Measurements from ENCODE around the gene DISC1.

DISC1 gene

DNA sequence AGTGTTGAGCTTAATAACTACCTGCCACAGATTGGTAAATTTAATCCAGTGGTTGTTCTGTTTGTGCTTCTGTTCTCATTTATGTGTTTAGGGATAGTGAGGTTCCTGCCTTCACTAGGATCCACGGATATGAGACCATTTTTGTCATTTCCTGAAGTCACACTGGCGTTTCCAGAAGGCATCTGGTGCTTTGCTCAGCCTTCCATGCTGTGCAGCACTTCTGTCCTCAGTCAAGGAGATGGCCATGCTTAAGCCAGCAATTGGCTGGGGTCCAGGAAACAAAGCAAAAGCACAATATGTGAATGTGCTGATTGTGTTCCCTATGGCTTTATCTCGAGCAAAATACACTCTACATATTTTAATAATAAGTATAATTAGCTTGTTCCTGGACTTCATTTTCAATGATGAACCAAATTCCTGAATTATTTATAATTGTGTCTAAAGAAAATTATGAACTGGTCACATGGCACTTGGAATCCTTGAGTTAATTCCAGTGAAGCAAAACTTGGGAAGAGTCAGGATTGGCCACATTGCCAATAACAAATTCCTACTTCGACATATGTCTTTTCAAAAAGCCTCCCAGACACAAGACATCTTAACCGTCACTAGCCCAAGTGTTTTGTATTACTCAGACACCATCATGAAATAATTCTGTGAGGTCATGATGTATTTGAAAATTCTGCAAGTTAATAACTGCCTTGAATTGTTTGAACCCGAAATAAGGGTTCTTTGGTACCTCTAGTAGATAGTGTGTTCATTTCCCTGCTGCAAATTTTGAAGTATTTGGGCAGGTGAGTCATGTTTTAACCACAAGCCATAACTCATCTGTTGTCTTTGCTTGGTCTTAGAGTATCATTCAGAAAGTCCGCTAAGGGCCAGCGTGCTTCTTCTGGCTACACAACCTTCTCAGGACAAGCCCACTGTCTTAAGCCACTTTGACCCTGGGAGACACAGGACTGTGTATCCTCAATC lies 412.4 kb downstream of the DISC1 start:
- DNase-seq (ENCODE audit: low read depth in 2 of 2): no peak

DNA sequence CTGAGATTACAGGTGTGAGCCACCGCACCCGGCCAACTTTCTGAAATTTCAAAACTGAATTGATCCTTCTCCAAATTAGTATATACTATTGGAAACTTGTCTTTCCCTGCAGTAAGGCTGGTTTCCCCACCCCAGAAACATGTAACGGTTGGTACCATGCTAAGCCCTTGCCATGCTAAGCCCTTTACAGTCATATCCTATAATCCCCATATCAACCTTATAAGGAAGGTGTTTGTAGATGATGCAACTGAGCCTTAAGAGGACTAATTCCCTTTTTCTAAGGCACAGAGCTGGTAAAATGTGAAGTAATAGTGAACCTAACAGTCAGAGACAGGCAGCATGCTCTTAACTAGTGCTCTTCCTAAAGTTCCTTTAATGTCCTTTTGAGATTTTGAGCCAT lies 413.7 kb downstream of the DISC1 start:
- no peak for DNase-seq (ENCODE audit: low read depth in 2 of 2)

DNA sequence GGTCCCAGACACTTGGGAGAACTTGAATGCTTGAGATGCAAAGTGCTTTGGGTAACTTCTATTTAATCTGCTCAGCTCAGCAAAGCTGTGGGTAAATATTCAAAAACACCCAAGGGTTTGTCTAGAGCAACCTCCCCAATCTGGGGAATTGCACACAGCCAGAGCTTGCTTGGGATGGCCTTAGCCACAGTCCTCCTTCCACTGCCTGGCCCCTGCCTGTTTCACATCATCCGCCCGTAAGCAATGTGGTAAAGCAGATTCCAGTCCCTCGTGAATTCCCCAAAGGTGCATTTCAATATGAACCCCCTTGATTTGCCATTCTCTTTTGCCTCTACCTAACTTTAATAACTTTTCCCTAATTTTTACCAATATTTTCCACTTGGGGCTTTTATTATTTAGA lies 418.1 kb downstream of the DISC1 start:
- no peak for DNase-seq (ENCODE audit: low read depth in 2 of 2)

DNA sequence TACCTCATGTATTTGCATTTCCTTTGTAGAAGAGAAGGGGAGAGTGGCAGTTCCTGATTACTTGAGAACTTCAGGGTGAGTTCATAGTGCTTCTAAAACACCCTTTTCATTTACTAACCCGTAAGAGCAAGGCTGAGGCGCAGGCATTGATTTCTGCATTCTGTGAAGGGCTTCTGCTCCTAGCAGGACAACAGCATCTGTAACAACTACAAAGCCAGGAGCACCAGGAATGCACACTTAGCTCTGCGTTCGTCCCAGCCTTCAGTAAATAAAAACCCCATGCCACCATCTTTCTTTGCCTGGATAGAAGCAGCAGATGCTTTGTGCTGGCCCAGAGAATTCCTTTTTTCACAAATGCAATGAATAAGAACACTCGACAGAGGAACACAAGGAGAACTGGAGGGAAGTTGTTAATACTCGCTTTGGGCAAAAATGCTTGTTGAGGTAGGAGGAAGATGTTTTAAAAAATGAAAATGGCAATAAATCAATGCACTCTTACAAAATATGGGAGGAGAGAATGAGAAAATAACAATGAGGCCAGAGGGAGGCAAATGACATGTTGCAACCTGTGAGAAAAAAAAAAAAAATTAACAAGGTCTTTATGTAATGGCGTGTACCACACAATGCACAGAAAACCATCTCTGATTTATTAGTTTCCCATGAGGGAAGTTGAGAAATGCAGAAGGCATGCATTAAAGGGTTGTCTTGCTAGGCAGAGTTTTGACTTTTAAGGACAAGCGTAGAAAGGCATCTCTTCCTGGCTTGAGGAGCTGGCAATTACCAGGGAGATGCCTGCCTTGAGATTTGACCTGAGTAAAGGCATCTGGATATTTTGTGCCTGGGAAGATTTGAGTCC lies 418.8 kb downstream of the DISC1 start:
- no peak for DNase-seq (ENCODE audit: low read depth in 2 of 2)

DNA sequence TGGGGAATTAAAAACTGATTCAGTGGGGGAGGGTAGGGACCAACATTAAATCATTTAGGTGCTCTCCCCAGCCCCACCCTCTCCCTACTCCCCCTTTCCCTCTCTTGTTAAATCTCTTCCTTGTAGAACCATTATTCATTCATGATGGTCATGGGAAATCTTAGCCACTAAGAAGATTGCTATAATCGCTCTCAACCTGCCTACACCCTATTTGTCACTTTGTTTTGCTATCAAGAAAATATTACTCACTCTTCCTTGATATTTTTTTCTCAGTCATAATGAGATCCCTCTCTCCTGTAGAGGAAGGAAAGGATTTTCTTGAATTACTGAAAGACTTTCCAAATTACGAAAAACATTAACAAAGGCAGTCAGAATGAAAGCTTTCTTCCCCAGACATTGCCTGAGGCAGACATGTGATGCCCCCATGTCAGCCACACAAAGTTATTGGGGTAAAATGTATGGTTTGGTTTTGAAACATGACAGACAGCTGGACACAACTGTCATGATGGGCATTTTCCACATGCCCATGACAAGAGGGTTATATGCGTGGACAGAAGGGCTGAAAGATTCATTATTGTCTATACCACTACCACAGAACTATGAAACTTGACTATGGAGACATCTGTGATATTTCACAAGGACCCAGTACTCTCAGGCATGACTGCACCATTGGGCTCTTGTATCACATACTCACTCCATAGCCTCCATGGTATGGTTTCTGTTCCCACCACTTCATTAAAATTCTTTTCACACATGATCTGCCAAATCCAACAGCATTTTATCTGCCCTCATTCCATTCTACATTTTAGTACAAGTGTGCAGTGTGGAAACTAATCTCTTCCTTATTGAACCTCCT lies 420.1 kb downstream of the DISC1 start:
- no peak for DNase-seq (ENCODE audit: low read depth in 2 of 2)

DNA sequence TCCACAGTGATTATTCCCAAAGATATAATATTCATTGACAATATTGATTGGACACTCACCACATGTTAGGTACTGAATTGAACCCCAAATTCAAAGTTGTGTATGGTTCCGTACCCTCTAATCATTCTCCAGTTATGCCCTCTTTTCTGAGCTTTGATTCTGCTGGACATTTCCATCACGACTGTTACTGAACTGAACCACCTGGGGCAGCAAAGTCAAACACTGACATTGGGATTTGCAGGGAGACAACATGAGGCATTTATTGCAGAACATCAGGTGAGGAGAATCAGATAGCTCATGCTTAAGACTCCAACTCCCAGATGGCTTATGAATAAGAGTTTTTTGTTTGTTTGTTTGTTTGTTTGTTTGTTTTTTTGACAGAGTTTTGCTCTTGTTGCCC lies 420.9 kb downstream of the DISC1 start:
- no peak for DNase-seq (ENCODE audit: low read depth in 2 of 2)

DNA sequence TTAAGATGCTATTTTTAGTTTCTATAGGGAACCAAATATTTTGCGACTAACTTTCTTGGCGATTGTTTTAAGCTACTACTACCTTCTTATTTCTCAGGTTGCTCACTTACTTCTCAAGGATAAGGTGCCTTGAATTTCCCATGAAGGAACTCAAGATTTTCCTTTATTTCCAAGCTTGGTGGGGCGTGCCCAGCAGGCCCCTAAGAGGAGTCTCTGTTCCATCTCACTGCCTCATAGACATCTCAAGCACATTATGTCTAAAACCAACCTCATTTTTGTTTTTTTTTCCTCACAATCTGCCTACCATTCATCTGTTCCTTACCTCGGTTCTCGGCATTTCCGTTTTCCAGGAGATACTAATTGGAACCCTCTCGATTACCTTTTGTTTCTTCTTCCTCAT lies 421.9 kb downstream of the DISC1 start:
- no peak for DNase-seq (ENCODE audit: low read depth in 2 of 2)

DNA sequence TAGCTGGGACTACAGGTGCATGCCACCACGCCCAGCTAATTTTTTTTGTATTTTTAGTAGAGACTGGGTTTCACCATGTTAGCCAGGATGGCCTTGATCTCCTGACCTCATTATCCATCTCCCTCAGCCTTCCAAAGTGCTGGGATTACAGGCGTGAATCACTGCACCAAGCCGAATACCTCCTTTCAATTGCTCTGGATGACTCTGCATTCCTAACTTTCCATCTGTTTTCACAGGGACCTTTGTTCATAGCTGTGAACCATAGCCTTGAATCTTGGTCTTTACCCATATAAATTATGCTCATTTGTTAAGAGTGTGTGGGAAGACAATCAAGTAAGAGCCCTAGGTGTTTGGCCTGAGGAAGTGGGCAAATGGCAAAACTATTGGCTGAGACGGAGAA lies 422.7 kb downstream of the DISC1 start:
- no peak for DNase-seq (ENCODE audit: low read depth in 2 of 2)

DNA sequence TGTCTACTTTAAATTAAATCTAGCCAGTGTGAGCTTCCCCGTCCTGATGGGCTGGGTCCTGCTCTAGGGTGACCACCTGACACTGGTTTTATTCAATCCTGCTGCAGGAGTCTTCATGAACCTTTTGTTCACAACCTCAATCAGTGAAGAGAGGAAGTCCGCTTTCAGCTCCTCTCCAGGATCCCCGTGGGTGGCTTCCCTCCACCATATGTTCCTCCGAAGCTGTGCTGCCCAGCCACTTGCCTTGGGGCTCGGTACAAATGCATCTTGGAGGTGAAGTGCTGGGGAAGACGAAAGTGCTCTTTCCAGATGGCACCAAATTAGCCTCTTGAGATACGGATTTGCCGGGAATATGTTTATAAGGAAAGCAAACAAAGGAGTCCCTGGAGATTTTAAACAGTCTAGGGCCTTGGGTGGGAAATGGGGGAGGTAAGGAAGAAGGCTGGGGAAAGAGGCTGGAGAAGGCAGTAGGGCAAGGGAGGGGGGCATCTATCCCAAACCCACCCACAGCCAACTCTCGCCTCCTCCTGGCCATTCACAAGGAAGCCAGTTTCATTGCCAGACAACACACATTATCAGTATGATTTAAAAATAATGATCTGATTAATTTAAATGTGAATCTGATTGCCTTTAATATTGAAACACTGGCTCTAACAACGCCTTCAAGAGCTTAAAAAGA lies 430.8 kb downstream of the DISC1 start:
- DNase-seq (ENCODE audit: low read depth in 2 of 2): no peak

DNA sequence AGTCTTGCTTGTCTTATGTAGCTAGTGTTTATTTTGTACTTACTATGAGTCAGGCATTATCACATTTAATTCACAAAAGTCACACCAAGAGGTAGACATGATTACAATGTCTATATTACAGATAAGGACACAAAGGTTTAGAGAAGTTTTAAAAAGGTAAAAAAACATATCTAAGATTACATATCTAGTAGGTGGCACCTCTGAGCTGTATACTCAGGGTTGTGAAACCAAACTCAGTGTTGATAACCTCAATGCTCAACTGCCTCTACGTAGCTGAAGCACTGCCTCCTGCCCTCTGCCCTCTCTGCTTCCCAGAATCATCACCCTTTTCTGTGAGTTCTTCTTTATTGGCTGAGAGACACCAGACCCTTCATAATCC lies 431.3 kb downstream of the DISC1 start:
- no peak for DNase-seq (ENCODE audit: low read depth in 2 of 2)

DNA sequence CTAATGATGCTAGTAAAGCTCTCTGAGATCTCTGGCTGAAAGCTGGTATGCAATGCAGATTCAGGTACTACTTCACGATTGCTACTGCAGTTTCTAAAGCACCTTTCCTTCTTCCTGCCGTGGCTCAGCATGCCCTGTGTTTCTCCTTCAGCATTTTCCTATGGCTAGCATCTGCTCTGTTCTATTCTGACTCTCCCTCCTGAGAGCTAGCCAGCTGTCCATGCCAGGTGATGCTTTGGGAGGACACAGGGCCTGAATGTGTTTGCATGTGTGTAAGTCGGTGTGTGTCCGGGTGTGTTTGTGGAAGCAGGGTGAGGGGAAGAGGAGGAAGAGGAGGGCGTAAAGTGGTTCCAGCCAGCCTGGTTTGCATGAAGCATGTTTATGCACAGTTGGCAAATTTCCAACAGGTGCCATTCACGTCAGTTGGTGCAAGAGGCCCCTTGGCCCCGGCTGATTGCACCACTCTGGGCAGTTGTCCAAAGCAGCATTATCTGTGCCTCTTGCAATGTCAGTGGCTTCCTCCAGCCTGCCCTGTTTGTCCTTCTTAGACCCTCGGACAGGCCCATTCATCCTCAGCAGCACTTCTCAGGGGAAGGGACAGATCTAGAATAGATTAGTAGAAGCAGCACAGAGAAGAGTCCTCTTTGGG lies 433.3 kb downstream of the DISC1 start:
- no peak for DNase-seq (ENCODE audit: low read depth in 2 of 2)

DNA sequence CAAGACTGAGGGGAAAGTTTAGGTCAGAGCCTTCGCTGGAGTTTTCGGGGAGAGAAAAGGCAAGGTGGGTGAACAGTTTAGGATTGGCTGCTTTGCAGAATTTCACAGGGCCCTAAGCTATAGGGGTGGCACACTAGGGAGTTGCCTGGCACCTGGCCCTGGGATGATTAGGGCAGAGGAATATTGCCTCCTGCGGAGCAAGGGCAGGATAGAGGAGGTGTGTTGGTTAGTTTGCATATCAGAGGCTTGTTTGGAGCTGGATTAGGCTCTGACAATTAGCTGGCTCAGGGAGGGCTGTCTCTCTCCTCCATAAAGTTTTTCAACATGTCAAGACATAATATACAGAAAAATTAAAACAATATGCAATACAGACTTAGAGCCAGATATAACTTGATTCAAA lies 436.4 kb downstream of the DISC1 start:
- no peak for DNase-seq (ENCODE audit: low read depth in 2 of 2)

DNA sequence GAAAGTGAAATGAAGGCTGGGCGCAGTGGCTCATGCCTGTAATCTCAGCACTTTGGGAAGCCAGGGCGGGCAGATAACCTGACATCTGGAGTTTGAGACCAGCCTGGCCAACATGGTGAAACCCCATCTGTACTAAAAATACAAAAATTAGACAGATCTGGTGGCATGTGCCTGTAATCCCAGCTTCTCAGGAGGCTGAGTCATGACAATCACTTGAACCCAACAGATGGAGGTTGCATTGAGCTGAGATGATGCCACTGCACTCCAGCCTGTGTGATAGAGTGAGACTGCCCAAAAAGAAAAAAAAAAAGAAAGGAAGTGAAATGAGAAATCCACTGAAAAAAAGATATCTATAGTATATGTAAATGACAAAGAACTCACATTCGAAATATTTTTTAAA lies 439.9 kb downstream of the DISC1 start:
- DNase-seq (ENCODE audit: low read depth in 2 of 2): no peak

DNA sequence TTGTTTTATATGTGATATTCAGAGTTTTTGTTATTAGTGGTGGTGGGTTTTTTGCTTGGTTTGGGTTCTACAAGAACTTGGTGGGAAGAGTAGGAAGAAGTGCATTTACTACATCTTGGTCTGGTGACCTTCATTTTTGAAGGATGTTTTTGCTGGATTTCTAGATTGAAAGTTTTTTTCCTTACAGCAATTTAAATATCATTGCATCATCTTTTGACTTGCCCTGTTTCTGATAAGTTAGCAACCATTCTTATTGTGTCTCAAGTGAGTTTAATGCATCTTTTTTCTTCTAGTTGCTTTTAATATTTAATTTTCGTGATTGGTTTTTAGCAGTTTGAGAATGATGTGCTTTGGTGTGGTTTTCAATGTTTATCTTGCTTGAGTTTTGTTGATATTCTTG lies 447.7 kb downstream of the DISC1 start:
- no peak for DNase-seq (ENCODE audit: low read depth in 2 of 2)

DNA sequence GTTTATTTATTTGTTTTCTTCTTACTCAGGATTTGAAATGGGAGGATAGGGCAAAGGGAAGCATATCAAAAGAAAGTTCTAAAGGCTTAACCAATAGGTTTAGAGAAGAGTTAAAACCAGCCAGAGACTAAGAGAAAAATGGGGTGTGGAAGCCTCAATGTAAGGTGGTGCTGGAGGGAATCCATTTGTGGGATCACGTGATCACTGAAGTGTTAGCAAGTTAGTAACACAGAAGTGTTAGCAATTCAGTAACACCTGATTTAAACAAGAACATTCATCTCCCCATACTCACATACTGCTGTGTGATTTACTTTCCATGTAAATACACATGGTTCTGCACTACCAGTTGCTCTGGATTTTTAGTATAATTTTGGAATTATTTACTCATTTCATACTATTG lies 451.2 kb downstream of the DISC1 start:
- DNase-seq (ENCODE audit: low read depth in 2 of 2): no peak

DNA sequence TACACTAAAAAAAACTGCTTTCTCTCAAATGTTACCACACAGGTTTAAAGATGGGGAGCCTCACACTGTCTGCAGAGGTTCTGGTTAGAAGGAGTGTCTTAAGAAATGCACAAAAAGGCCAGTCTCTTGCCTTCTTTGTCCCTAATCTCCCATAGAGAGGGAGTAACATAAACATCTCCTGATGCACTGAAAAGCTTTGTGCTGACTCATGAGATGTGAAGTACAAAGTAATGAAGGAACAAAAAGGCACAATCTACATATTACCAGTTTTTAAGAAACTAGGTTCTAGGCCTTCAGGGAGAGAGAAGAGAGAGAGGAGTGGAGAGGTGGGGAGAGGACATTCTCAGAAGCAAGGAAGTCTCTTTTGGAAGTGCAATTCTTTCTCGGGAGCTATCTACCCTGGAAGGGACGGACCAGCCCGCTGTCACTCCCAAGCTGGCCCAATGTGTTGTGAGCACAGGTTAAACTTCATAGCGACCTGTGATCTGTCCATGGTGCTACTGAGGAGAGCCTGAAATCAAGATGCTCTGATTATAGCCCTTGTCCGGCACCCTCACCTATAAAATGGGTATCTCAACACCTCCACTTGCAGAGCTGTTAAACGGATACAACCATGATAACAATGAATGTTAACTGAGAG lies 458.1 kb downstream of the DISC1 start:
- DNase-seq (ENCODE audit: low read depth in 2 of 2): no peak

DNA sequence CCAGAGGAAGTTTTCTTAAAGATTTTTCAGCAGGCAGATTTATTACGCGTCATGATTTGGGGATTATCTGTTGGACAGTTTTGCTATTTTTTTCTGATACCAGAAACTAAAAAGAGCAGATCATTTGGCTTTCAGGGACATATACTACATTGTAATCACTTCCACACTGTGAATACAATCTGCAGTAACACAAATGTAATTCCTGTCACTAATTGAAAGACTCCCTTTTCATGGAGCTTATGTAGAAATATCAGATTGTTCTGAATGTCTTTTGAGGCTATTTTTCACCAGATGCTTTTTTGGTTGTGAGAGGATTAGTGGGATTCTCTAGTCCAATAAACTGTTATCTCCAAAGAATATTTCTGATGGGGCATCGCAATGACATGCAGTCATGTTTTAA lies 464.2 kb downstream of the DISC1 start:
- no peak for DNase-seq (ENCODE audit: low read depth in 2 of 2)
